PC-9 (cell line): ENCODE measurements around the gene CAMKMT. TPM values are rescaled to one million over a fixed set of nuclear protein-coding genes. Genes with fewer than 3 reads are reported as not detected.
A peak's percentile ranks its signal among the peaks of the same experiment; 100 is the strongest.

Source experiments
- BruUV-seq: library from RNA; stranded (reverse); fragments of 400-500 nt; replicated peaks from 2 replicates; lab custom pipeline; 2021; lab: Mats Ljungman, UMichigan
- CTCF ChIA-PET: fragments of 300-600 bp; sonication (Branson Sonifier 250); formaldehyde crosslinking; loops from one replicate; lab custom pipeline; 2022; ENCODE audit warnings: antibody characterized with exemption; lab: Charles Lee
- POLR2A ChIA-PET: fragments of 300-600 bp; sonication (Branson Sonifier 250); formaldehyde crosslinking; loops from one replicate; lab custom pipeline; 2022; ENCODE audit warnings: antibody characterized with exemption; ENCODE audit not compliant: unreplicated experiment; lab: Charles Lee
- DNase-seq, 2 experiments: peaks; one replicate each; pipeline versions ENCODE4 v3.0.0 to v3.0.0-alpha.2; 2015 to 2022; ENCODE audit warnings: mixed read lengths in 1 of 2
- H2AFZ ChIP-seq: fragments of 200-600 bp; sonication (generic); 2 replicates; pipeline ENCODE4 v1.8.1; 2017; ENCODE audit warnings: antibody characterized with exemption
- H3F3A ChIP-seq: fragments of 200-600 bp; sonication (generic); 2 replicates; pipeline ENCODE4 v1.8.1; 2017; ENCODE audit warnings: antibody characterized with exemption, mild to moderate bottlenecking, low read depth; ENCODE audit not compliant: insufficient read depth
- H3K27ac ChIP-seq: fragments of 200-600 bp; sonication (generic); 2 replicates; pipeline ENCODE4 v1.6.1; 2016; ENCODE audit warnings: mixed run types
- H3K27me3 ChIP-seq: fragments of 200-600 bp; sonication (generic); 2 replicates; pipeline ENCODE4 v1.6.1; 2016; ENCODE audit warnings: low read depth, mixed run types; ENCODE audit not compliant: insufficient read depth
- H3K36me3 ChIP-seq: fragments of 200-600 bp; sonication (generic); 2 replicates; pipeline ENCODE4 v1.6.1; 2016; ENCODE audit warnings: low read depth, mixed run types
- H3K4me1 ChIP-seq: fragments of 200-600 bp; sonication (generic); replicated peaks from 2 replicates; pipeline ENCODE4 v1.6.1; 2016; ENCODE audit warnings: mixed run types; ENCODE audit not compliant: insufficient read depth
- H3K4me2 ChIP-seq: fragments of 200-600 bp; sonication (generic); 2 replicates; pipeline ENCODE4 v1.6.1; 2017; ENCODE audit warnings: mixed run types
- H3K4me3 ChIP-seq: fragments of 200-600 bp; sonication (generic); 2 replicates; pipeline ENCODE4 v1.6.1; 2016; ENCODE audit warnings: mixed run types
- H3K79me2 ChIP-seq: fragments of 200-600 bp; sonication (generic); 2 replicates; pipeline ENCODE4 v1.6.1; 2017; ENCODE audit warnings: low read depth, mixed run types
- H3K9me2 ChIP-seq: fragments of 200-600 bp; sonication (generic); 2 replicates; pipeline ENCODE4 v1.8.1; 2017; ENCODE audit warnings: mild to moderate bottlenecking; ENCODE audit not compliant: insufficient read depth
- H3K9me3 ChIP-seq: fragments of 200-600 bp; sonication (generic); 2 replicates; pipeline ENCODE4 v1.8.1; 2016; ENCODE audit warnings: low read depth; ENCODE audit not compliant: insufficient read depth
- H4K20me1 ChIP-seq: fragments of 200-600 bp; sonication (generic); 2 replicates; pipeline ENCODE4 v1.8.1; 2017; ENCODE audit not compliant: insufficient read depth
- EZH2 ChIP-seq: fragments of 200-600 bp; sonication (generic); IDR thresholded peaks from 2 replicates; pipeline ENCODE4 v1.8.0; 2017; ENCODE audit warnings: antibody characterized with exemption, low read depth
- intact Hi-C: fragments of 100-400 bp; cut with micrococcal nuclease; formaldehyde crosslinking; loops from one replicate; pipeline ENCODE4 v1.10.0; 2022; ENCODE audit not compliant: unreplicated experiment
- total RNA-seq: library from RNA; stranded (reverse); gene quantifications from 2 replicates; pipeline ENCODE4 v1.2.3, GENCODE V29; 2021
- TF ChIP-seq, protein P1 (sequence below): fragments of 200-600 bp; sonication (generic); conservative IDR thresholded peaks from 2 replicates; pipeline ENCODE4 v1.6.1; 2017; ENCODE audit warnings: mixed run types, antibody characterized with exemption, mild to moderate bottlenecking, moderate library complexity

Gene CAMKMT
- total RNA-seq, 1 experiment from 2014 or later = 17.9 TPM

DNA sequence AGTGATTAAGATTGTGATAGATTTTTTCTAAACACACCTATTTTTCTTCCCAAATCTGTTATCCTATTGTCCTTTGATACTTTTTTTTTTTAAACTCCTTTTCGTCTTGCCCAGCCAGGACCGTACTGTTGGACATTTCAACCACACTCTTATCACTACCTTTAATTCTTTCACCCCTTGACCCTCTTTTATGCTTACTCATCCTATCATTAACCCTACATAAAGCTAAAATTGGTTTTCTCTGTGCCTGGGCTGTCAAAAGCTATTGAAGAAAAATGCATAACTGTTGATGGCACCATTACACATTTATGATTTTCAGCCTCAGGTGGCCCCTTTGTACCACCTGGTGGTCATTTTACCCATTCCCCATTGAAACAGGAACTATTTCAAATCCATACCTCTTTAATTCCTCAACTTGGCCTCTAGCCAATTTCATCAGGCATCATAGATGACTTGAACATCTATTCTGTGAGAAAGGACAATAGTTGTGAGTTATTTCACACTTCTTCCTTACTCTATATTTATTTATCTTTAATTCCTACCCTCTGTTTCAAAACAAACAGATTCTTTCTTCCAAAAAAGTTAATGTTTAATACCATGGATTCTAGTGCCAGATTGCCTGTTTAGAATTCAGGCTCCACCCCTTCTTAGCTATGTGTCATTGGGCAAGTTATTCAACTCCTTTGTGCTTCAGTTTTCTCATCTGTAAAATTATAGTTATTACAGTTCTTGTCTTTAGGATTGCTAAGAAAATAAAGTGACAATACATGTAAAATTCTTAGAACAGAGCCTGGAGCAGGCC, 258.6 kb downstream of the CAMKMT start:
- intact Hi-C loops = no loop called here
- H3K27me3 ChIP-seq = no peaks in the 10 kb centered on the region
- 0 out of 2 replicates have a peak, but pooled peaks cover 5% of the 10 kb centered on the region for H3K4me1 ChIP-seq
- no peak overlapping the region for H3K4me3 ChIP-seq
- no peaks in the 10 kb centered on the region for H3K79me2 ChIP-seq
- no peak for DNase-seq
- POLR2A ChIA-PET = no interaction called here
- CTCF ChIA-PET = no interaction called here
- H3K27ac ChIP-seq = no peak overlapping the region
- H3F3A ChIP-seq = no peaks in the 10 kb centered on the region
- H3K9me3 ChIP-seq = no peaks in the 10 kb centered on the region; the same call in 1 of the 2 replicates
- H4K20me1 ChIP-seq = no peaks in the 10 kb centered on the region
- BruUV-seq = no TSS peak
- H3K9me2 ChIP-seq = no peaks in the 10 kb centered on the region
- H3K4me2 ChIP-seq = no peak overlapping the region
- H3K36me3 ChIP-seq = no peaks in the 10 kb centered on the region
- no peak overlapping the region for H2AFZ ChIP-seq
- no peak for TF ChIP-seq EZH2
- TF ChIP-seq, protein P1, sequence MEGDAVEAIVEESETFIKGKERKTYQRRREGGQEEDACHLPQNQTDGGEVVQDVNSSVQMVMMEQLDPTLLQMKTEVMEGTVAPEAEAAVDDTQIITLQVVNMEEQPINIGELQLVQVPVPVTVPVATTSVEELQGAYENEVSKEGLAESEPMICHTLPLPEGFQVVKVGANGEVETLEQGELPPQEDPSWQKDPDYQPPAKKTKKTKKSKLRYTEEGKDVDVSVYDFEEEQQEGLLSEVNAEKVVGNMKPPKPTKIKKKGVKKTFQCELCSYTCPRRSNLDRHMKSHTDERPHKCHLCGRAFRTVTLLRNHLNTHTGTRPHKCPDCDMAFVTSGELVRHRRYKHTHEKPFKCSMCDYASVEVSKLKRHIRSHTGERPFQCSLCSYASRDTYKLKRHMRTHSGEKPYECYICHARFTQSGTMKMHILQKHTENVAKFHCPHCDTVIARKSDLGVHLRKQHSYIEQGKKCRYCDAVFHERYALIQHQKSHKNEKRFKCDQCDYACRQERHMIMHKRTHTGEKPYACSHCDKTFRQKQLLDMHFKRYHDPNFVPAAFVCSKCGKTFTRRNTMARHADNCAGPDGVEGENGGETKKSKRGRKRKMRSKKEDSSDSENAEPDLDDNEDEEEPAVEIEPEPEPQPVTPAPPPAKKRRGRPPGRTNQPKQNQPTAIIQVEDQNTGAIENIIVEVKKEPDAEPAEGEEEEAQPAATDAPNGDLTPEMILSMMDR = no peak; the same call in 1 of the 2 replicates

DNA sequence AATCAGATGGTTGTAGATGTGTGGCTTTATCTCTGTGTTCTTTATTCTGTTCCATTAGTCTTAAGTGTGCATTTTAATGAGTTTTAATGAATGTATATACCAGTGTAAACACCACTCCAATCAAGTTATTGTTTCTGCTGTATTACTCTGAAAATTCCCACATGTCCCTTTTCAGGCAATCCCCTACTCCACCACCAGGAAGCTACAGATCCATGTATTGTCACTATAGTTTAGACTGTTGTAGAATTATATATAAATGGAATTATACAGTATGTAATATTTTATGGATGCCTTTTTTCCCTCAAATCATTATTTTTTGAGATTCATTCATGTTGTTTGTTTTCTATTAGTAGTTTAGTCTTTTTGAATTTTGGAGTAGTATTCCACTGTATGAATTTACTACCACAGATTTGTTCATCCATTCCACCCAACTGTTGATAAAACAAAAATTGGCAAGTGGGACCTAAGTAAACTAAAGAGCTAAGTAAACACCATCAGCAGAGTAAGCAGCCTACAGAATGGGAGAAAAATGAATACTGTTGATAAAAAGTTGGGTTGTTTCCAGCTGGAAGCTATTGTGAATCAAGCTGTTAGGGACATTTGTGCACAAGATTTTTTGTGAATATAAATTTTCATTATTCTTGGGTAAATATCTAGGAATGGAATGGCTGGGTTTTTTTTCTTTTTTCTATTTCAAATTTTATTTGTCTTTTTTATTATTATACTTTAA, 262.0 kb downstream of the CAMKMT start:
- H3K4me1 ChIP-seq = 0 out of 2 replicates have a peak, but pooled peaks cover 5% of the 10 kb centered on the region
- H3K27ac ChIP-seq = no peak overlapping the region
- H3K9me2 ChIP-seq = no peaks in the 10 kb centered on the region
- H3K27me3 ChIP-seq = no peaks in the 10 kb centered on the region
- intact Hi-C loops = loop anchor here (1.0 kb wide), 1 partner anchor 49 kb away; no protein-coding TSS in a partner anchor
- no peak for DNase-seq
- H3K4me3 ChIP-seq = no peak overlapping the region
- no peaks in the 10 kb centered on the region; the same call in 1 of the 2 replicates for H3K9me3 ChIP-seq
- no TSS peak for BruUV-seq
- CTCF ChIA-PET = no interaction called here
- H4K20me1 ChIP-seq = no peaks in the 10 kb centered on the region
- no peak for TF ChIP-seq EZH2
- TF ChIP-seq, protein P1 = peak; percentile 38; the same call in 1 of the 2 replicates
- no peaks in the 10 kb centered on the region for H3K36me3 ChIP-seq
- H2AFZ ChIP-seq = no peak overlapping the region
- POLR2A ChIA-PET = interaction anchor here (0.7 kb wide), 1 partner anchor 1341 kb away, joined by 3 read pairs; no protein-coding TSS in a partner anchor
- H3K4me2 ChIP-seq = no peak overlapping the region
- no peaks in the 10 kb centered on the region for H3K79me2 ChIP-seq
- no peaks in the 10 kb centered on the region for H3F3A ChIP-seq

DNA sequence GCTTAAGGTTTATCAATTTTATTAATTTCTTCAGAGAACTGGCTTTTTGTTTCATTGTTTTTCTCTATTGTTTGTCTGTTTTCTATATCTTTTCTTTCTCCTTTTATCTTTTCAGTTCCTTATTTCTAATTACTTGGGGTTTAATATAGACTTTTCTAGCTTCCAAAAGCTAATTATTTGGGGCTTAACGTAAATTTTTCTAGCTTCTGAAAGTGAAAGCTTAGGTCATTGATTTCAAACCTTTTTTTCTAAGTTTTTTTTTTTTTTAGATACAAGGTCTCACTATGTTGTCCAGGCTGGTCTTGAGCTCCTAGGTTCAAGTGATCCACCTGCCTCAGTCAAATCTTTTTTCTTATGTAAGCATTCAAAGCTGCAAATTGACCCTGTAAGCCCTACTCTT, 266.6 kb downstream of the CAMKMT start:
- Histone ChIP-seq H3K4me1 (no peaks in the 10 kb centered on the region), H4K20me1 (no peaks in the 10 kb centered on the region), H3K27me3 (no peaks in the 10 kb centered on the region), H3K79me2 (no peaks in the 10 kb centered on the region), H2AFZ (no peak overlapping the region), H3F3A (no peaks in the 10 kb centered on the region), H3K9me2 (no peaks in the 10 kb centered on the region), H3K36me3 (0 out of 2 replicates have a peak, but pooled peaks cover 4% of the 10 kb centered on the region), H3K4me2 (no peak overlapping the region), H3K27ac (no peak overlapping the region), H3K9me3 (peaks cover 19% of the 10 kb centered on the region), H3K4me3 (no peak overlapping the region)
- intact Hi-C loops = no loop called here
- ChIA-PET CTCF (no interaction called here), POLR2A (no interaction called here)
- no peak for DNase-seq
- BruUV-seq = no TSS peak
- TF ChIP-seq, protein P1 = no peak
- TF ChIP-seq EZH2 = no peak
